EH (cell line): ENCODE data around the gene MAPK8IP1.
"Not testable (repeated sequence)": the region's sequence is repeated elsewhere in the genome, so short reads cannot be mapped to it uniquely, and the experiment has no call there.

Experiments used
- DNase-seq: peaks from one replicate; pipeline ENCODE4 v3.0.0-alpha.2; 2015; ENCODE audit warnings: low read depth

Gene MAPK8IP1

DNA sequence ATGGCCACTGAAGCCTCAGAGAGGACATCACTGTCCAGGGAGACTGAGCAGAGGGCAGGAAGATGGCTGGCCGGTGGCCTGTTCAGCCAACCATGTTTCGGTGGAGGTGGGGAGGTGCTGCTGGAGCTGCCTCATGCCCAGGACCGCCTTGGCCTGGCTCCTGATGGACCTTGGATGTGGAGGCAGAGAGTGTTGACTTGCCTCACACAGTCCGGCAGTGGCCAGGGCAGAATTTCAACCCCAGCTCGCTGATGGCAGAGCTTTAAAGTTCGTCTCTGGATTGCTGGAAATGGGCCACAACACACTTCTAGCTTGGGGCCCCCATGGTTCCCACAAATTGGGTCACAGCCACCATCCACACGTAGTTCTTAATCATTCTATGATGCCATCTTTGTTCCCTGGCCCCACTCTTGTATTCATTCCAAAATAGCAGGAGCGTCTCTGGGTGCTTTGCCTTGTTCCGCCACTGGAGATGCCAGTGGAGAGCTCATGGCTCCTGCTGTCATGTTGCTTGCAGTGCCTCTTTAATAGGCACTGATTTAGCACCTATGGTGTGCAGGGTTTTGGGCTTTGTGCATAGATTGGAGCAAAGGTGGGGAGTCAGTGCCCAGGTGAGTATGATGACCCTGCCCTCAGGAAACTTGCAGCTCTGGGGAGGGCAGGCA is 5.6 kb downstream of the MAPK8IP1 start:
- no peak for DNase-seq

DNA sequence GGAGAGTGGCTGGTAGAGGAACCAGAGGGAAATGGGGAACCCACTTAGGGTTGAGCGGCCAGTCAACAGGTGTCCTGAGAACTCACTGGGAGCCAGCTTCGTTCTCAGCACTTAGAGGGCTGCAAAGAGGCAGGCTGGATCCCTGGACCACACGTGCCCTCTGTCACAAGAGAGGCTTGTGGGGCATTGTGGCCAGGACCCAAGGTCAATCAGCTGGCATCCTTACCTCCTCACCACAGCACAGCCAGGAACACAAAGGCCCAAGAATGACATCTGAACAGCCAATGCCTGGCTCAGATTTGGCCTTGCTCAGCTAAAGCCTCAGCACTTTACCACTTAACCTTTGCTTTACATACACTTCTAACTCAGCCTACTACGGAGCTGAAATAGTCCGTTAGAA is 7.4 kb downstream of the MAPK8IP1 start:
- DNase-seq = no peak

DNA sequence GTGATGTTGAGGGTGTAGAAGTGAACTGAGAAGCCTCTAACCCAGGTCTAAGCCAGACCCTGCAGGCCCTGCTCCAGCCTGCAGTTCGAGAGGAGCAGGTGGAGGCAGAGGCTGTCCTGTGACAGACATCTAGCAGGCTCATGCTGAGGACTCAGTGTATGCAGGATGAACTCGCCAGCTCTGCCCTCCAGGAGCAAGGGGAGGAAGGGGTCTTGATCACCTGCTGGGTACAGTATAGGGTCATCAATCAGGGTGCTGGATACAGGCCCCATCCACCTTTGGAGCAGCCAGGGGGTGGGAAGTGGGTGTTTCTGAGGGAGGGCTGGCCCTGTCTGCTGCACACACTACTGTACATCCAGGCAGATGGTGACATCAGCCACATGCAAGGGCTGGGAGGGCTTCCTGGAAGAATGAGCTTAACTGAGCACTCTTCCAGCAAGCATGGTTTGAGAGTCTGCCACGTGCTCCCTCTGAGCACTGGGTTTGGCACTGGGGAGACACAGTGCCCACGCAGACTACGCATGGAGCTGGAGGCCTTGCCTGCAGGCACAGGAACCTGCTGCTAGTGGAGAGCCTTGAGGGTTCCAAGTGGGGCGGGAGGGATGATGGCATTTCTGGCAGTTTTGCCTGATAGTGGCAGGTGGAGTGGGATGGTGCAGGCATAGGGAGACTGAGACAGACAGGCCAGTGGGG is 9.2 kb downstream of the MAPK8IP1 start:
- DNase-seq = no peak

DNA sequence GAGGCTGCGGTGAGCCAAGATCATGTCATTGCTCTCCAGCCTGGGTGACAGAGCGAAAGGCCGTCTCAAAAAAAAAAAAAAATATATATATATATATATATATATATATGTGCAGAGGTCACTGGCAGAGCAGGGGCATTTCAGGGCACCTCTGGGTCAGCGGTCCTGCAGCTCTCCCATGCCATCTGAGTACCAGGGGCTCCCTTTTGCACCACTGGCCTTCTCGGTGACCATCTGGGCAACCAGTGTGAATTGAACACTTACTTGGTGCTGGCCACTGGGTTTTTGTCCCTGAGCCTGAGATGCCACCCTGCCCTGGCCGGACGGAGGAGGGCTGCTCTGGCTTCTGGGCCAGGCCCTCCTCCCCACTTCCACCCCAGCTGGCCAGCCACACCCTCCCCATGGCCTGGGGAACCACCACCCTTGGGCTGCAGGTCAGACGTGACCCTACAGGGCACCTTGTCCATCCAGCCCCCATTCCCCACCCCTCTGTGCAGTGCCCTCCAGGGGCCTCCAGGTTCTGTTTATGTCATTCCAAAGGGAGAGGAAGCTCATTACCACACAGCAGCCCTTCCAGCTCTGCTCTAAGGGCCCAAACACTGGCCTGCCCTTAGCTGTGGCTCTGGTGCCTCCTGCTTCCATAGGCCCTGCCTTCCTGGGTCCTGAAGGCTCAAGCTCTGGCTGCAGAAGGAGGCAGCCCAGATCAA is 10.3 kb downstream of the MAPK8IP1 start:
- DNase-seq = no peak

DNA sequence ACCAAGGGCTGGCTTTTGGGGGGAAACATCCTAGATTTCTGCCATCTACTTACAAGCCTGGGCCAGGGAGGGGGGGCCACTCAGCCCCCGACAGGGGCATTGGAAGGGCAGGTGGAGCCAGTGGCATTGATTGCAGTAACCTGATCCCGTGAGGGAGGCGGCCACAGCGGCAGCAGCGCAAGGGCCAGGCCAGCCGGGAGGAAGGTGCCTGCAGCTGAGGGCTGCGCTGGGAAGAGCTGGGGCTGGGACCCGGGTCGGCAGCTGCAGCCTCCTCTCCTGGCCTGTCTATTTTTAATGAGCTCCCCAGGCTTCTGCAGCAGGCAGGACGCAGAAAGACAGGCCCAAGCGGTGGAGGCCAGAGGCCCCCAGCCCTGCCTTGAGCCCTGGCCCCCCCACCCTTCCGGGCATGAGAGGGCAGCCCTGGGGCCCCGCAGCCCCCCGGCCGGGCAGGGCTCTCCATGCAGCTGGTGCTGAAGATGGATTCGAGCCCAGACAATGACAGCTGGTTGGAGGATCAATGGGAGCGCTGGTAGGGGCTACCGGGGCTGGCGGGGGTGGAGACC is 11.1 kb downstream of the MAPK8IP1 start:
- DNase-seq = no peak

DNA sequence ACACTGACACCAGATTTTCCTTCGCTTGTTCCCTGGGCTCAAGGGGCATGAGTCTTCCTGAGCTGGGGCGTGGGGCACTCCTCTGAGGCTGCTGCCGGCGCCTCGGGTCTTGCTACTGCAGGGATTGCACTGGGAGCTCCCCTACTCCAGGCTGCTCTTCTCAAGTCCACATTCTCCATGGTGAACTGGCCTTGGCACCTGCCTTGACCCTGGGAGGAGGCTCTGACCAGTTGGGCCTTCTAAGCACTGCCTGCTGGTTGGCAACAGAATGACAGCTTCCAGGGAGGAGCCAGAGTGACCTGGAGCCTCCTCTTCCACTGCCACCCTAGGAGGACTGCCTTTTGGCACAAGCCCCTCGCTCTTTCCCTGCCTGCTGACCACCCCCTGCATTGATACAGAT is 12.1 kb downstream of the MAPK8IP1 start:
- DNase-seq = no peak

DNA sequence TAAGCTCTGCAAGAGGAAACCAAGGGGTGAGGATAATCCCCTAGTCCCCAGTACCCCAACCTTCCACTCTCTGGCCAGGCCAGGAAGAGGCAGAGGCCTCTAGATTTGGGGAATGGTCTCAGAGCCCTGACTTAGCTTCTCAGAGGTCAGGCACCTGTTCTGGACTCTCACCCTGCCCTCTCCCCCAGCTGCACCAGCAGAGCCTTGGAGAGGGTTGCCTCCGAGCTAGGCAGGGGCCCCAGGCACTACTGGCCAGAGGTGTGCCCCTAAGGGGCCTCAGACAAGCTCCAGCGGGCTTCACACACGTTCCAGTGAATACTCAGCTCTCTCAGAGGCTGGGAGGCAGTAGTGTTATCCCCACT is 13.6 kb downstream of the MAPK8IP1 start:
- no peak for DNase-seq

DNA sequence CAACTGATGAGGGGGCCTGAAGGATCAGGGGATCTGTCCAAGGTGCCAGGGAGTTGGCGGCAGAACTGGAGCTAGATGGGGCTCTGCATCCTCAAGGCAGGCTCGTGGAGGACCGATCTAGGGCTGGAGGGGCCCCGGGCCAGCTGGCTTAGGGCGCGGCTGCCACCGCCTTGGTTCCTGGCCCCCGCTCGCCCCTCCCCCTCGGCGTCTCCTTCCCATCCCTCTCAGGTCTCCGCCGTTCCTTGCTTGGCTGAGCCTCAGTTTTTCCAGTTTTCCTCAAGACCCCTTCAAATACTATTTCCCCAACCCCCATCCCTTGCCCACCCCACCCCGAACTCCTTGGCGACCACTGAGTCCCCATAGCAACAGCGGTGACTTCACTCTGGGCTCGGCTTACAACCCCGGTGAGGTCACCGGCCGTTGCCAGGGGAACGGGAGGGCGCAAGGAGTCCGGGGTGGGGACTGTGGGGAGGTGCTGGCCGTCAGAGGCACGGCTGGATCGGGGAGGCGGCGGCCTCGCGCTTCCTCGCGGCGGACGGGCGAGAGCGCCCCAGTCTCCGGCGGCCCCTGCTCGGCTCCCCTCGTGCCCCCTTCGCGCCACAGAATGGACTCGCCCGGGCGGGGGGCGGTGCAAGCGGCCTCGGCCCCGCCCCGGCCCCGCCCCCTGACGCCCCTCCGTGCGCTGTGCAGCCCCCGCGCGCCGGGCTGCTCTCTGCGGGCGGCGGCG is 14.2 kb downstream of the MAPK8IP1 start:
- peak; percentile 89 for DNase-seq

DNA sequence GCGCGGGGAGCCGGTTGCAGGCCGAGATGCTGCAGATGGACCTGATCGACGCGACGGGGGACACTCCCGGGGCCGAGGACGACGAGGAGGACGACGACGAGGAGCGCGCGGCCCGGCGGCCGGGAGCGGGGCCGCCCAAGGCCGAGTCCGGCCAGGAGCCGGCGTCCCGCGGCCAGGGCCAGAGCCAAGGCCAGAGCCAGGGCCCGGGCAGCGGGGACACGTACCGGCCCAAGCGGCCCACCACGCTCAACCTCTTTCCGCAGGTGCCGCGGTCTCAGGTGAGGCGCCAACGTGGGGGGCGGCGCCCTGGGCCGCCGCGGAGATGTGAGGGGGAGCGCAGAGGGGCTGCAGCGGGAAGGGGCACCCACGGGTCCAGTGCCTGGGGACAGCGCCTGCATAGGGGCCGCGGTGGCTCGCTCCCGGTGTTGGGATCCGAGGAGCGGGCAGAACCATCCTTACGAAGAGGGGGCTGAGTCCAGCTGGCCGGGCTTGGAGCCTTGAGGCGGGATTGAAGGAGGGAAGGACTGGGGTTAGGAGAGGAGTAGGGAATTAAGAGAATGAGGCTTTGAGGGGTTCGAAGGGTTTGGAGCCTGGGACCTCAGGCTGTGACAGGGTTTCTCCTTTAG is 14.8 kb downstream of the MAPK8IP1 start:
- DNase-seq = peak; percentile 12

DNA sequence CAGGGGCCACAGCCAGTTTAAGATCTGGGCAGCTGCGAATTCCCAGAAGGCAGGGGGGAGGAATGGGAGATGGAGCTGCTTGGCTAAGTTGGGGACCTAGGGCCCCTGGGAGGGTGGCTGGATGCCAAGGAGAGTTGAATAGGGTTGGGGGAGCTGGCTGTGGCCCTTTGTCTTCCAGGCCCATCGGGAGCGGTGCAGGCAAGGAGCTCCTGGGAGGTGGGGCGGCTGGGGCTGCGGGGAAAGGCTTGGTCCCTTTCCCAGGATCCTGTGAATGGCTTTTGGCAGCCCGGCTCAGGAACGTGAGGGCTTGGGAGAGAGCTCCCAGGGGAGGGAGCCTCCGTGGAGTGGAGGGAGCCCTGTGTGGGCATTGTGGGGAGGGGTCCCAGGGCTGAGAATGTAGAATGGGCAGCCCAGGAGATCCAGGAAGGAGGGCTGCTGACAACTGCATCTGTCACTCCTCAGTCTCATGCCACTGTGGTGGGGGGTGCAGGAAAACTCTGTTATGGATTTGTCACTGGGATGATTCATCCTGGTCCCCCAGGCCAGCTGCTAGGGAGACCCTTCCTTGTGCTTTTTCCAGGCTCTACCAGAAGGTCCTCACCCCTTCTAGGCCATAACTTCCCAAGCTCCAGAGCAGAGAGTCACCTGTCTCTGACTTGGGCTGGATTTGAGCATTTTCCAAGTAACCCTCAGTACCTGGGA is 15.6 kb downstream of the MAPK8IP1 start:
- no peak for DNase-seq

DNA sequence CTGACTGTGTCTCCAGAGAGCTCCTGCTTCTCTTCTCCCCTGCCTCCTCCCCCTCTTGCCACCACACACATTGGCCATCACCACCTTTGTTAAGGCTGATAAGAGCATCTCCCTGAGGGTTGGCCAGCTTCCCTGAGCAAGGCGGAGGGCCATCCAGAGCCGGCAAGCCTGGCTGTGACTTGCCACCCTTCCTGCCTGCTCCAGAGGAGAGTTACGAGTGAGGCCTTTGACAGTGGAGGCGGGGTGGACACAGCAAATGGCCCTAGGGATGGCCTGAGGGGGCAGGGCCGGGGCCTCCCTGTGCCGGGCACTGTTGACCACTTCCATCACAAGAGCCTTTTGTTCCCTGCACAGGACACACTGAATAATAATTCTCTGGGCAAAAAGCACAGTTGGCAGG is 16.2 kb downstream of the MAPK8IP1 start:
- no peak for DNase-seq

DNA sequence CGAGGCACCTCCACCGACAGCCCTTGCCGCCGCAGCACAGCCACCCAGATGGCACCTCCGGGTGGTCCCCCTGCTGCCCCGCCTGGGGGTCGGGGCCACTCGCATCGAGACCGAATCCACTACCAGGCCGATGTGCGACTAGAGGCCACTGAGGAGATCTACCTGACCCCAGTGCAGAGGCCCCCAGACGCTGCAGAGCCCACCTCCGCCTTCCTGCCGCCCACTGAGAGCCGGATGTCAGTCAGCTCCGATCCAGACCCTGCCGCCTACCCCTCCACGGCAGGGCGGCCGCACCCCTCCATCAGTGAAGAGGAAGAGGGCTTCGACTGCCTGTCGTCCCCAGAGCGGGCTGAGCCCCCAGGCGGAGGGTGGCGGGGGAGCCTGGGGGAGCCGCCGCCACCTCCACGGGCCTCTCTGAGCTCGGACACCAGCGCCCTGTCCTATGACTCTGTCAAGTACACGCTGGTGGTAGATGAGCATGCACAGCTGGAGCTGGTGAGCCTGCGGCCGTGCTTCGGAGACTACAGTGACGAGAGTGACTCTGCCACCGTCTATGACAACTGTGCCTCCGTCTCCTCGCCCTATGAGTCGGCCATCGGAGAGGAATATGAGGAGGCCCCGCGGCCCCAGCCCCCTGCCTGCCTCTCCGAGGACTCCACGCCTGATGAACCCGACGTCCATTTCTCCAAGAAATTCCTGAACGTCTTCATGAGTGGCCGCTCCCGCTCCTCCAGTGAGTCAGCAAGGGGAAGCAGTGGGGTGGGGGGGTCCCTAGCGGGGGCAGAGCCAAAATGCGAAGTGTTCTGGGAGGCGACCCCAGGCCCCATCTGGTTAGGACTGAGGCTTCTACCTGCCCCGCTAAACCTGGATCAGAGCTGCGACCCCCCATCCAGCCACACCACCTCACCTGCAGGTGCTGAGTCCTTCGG is 17.3 kb downstream of the MAPK8IP1 start:
- DNase-seq = no peak

DNA sequence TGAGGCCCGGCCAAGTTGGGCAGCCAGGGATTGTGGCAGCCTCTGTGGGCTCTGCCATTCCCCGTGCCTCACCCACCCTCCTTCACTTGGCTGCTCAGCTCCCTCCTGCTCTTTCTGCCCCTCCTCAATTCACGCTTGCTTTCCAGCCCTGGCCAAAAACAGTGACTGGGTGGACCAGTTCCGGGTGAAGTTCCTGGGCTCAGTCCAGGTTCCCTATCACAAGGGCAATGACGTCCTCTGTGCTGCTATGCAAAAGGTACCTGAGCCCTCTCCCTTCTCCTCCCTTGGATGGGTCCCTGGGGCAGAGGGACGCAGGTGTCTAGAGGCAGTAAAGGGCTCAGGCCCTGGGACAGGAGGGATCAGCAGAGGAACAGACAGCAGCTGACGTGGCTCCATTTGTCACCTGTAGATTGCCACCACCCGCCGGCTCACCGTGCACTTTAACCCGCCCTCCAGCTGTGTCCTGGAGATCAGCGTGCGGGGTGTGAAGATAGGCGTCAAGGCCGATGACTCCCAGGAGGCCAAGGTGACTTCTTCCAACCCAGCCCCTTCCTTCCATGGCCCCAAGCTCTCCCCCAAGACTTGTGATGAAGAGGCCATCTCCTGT is 19.0 kb downstream of the MAPK8IP1 start:
- no peak for DNase-seq

DNA sequence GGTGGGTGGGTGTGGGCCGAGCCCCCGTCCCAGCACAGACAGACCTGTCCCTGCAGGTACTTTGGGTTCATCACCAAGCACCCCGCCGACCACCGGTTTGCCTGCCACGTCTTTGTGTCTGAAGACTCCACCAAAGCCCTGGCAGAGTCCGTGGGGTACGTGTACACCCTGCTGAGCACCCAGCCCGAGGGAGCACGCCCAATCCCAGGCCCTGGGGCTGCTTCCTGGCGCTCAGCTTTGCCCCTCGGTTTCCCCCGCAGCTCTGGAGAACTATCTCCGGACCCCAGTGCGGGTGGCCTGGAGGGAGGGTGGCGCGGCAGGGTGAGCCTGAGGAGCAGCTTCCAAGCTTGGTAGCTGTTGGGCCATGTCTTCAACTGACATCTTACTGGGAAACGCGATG is 19.6 kb downstream of the MAPK8IP1 start:
- DNase-seq = no peak

DNA sequence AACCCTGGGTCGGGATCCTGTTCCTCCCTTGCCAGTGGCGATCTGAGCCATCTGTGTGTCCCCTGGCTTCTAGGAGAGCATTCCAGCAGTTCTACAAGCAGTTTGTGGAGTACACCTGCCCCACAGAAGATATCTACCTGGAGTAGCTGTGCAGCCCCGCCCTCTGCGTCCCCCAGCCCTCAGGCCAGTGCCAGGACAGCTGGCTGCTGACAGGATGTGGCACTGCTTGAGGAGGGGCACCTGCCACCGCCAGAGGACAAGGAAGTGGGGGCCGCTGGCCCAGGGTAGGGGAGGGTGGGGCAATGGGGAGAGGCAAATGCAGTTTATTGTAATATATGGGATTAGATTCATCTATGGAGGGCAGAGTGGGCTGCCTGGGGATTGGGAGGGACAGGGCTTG is 20.1 kb downstream of the MAPK8IP1 start:
- not testable (repeated sequence) for DNase-seq

DNA sequence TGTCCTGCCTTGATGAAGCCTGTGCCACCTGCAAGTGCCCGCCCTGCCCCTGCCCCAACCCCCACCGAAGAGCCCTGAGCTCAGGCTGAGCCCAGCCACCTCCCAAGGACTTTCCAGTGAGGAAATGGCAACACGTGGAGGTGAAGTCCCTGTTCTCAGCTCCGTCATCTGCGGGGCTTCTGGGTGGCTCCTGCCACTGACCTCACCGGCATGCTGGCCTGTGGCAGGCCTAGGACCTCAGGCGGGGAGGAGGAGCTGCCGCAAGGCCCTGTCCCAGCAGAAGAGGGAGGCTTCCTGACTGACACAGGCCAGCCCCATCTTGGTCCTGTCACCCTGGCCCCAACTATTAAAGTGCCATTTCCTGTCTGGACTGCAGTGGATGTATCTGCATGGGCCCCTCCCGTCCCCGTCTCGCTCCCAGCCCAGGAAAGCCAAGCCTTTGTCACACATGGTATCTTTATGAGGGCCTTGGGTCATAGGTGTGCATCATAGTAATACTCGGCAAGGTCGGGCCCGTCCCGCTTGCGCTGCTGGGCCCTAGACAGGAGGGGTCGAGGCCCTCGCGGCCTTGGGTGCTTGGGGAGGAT is 20.7 kb downstream of the MAPK8IP1 start:
- DNase-seq = no peak

DNA sequence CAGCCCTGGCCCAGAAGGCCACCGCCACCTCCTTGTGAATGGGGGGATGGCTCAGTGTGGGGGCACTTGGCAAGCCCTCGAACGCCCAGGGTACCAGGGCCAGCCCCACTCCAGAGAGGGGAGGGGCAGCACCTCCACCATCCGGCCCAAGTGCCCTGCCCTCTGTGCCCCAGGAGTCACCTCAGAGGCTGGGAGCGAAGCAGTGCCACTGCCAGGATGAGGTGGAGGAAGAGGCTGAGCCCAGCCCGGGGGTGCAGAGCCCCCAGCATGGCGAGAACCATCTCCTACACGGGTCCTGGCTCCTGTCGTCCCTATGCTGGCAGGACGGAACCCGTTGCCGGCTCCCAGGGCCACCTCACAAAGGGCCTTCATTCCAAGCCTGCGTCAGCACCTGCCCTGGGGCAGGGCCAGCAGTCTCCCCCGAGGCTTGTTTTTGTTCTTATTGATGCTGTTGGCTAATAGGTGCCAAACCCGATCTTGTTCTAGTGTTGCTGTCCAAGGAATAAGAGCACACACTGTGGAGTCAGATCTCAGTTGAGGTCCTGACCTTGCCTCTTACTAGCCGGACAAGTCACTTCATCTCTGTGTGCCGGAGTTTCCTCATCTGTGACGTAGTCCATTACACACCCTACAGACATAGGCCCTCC is 21.6 kb downstream of the MAPK8IP1 start, which contains the start of gene FREY1:
FREY1 (minus strand) TSS at position 307 of the 647 bp plus-strand sequence; CDS start at position 281, 26 bp downstream.
- no peak for DNase-seq

DNA sequence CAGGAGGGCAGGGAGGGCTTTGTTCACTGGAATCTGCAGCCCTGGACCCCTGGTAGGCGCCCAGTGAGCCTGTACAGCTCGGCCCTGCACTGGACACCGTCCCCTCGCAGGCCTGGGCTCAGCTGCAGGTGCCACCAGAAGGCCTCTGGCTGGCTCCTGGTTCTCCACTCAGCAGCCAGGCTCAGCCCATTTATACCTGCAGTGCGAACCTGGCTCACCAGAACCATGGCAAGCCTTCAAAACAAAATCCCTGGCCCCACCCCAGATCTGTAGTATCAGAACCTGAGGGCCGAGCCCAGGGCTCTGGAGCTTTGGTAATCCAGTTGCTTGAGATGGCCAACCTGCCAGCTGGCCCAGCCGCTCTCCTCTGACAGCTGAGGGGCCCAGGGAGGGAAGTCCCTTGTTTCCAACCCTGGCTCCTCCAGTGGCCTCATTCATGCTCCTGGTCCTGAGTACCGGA is 22.5 kb downstream of the MAPK8IP1 start:
- no peak for DNase-seq
